CD4-positive, alpha-beta T cell treated with Interleukin-2 at 100 ng/mL for 4 hours (primary cell): ENCODE data around the gene ZBTB49.

Experiments
- DNase-seq: peaks from one replicate; pipeline ENCODE4 v3.0.0-alpha.2; 2020; ENCODE audit warnings: low spot score

The ZBTB49 gene

DNA sequence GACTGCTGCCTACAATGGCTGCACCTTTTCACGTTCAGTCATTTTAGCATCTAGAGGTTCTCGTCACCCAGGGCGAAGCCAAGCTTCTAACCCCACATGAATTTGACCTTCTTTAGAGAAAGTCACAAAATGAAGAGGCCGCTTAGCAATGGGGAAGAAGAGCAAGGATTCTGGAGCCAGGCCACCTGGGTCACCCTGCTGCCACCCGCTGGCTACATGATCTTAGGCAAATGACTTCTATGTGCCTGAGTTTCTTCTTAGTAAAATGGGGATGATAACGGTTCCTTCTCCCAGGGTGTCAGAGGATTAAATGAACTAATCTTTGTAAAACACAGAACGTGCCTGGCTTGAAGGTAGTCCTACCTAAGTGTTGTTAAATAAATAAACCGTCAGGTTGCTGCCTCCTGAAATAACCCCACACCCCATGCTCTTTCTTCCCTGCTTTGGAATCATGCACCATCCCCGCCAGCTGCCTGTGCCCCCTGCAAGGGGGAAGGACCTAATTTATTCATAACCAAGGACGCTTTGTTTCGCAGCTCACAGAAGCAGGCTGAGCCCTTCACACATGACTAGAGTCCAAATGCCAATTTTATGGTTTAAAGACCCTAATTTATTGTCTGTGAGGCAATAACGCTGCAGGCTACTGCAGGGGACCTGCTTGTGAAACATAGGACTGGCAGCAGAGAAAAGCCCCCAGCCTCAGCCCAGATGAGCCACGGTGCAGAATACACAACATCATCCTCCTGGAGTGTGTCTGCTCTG is 68.2 kb downstream of the ZBTB49 start:
- DNase-seq: no peak

GRCh38 chr4:4361883-4362282 is 71.8 kb downstream of the ZBTB49 start:
- DNase-seq: no peak

DNA sequence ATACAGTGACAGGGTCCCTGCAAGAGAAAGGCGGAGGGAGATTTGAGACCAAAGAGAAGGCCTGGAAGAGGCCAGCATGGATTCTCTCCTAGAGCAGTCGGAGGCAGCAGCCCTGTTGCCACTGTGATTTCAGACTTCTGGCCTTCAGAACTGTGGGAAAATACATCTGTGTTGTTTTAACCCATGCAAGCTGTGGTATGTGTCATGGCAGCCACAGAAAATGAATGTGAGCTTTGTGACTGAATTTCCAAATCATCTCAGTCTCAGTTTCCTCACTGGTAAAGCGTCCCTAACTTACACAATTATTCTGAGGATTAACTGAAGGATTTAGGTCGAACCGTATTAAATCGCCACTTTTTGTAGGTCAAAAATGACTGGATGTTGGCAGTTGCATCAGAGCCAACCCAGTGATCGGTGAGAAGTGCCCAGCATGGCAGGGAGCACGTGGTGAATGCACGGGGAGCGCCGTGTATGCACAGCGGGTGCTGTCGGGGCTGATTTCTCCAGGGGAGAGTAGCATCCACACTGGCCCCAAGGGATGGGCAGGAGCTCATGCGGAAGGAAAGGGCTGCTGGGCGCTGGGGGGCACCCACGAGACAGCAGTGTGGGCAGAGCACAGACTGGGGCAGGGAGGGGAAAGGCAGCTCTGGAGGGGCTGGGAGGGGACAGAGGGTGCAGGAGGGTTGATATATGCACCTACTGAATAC is 73.1 kb downstream of the ZBTB49 start:
- no peak for DNase-seq

- DNase-seq: no peak
Measured at GRCh38 chr4:4364061-4364460, 74.0 kb downstream of the ZBTB49 start.

DNA sequence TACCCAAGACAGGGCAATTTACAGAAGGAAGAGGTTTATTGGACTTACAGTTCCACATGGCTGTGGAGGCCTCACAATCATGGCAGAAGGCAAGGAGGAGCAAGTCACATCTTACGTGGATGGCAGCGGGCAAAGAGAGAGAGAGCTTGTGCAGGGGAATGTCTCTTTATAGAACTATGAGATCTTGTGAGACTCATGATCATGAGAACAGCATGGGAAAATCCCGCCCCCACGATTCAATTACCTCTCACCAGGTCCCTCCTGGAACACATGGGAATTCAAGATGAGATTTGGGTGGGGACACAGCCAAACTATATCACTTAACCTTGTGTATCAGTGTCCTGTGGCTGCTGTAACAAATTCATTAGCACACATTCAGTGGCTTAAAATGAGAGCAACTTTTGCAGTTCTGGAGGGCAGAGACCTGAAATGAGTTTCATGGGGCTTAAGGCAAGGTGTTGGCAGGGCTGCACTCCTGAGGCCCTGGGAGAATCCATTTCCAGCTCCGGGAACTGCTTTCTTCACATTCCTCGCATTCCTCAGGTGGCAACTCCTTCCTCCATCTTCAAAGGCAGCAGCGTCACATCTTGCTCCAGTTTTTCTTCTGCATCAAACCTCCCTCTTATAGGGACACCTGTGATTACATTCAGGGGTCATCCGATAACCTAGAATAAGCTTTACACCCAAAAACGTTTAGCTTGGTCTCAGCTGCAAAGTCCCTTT is 74.6 kb downstream of the ZBTB49 start:
- DNase-seq: no peak

DNA sequence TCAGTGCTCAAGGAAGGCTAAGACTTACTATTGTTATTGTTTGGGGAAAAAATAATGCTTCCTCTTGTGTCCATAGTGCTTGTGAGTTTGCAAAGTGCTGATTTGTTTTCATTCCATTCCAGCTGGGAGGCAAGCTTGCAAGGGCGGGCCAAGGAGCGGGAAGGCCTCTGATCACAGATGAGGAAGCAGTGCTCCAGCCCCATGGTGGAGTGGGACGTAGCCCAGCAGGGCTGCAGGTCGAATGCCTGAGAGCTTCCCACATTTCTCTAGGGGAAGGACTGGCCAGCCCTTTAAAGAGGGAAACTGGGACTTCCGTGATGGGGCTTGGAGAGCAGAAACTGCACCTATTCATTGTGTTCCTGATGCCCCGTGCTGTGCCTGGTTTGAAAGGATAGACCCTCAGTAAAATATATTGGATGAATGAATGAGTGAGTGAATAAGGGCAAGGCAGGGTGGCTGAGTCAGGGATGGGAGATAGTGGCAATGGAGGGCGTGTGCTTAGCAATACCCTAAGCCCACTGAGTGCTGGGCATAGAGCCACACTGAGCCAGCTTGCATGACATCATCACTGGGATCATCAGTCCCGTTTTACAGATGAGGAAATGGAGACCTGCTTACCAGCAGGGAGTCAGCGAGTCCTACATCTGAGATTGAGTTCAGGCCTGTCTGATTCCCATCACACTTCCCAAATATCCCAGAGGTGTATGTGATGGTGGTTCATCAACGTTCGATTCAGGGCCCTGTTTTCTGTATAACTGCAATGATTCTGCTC is 78.9 kb downstream of the ZBTB49 start:
- DNase-seq: no peak
